Measurements from ENCODE around the gene CDH4.

GRCh38 chr20:61257611-61258010, 5.5 kb downstream of the CDH4 start:
- TF ChIP-seq CTCF (optimal IDR thresholded peaks at IDR 0.05 in 1 of 3, IDR thresholded peaks at IDR 0.05 in 1 of 3, conservative IDR thresholded peaks at IDR 0.05 in 1 of 3; ENCODE audit: extremely low read depth in 1 of 3, insufficient read depth in 2 of 3, low read length in 3 of 3) (no peak), EZH2 (IDR thresholded peaks at IDR 0.05; ENCODE audit: low read length) (no peak)

Measured in keratinocyte (primary cell).